Lung microvascular endothelial cell (primary cell): ENCODE measurements around the gene GPR78. TPM values are rescaled to one million over a fixed set of nuclear protein-coding genes. Genes with fewer than 3 reads are reported as not detected.

Source experiments
- DNase-seq, 2 donors: peaks; one replicate each; pipeline versions ENCODE4 v3.0.0 to v3.0.0-alpha.2; 2010; ENCODE audit warnings: low read depth in 2 of 2
- total RNA-seq: library from RNA; depleted of rRNA; stranded (reverse); fragments of >200 nt; gene quantifications from 2 replicates; pipeline ENCODE4 v1.2.1, GENCODE V29; 2014

Gene GPR78, protein sequence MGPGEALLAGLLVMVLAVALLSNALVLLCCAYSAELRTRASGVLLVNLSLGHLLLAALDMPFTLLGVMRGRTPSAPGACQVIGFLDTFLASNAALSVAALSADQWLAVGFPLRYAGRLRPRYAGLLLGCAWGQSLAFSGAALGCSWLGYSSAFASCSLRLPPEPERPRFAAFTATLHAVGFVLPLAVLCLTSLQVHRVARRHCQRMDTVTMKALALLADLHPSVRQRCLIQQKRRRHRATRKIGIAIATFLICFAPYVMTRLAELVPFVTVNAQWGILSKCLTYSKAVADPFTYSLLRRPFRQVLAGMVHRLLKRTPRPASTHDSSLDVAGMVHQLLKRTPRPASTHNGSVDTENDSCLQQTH
- total RNA-seq: not detected in 2 replicates

DNA sequence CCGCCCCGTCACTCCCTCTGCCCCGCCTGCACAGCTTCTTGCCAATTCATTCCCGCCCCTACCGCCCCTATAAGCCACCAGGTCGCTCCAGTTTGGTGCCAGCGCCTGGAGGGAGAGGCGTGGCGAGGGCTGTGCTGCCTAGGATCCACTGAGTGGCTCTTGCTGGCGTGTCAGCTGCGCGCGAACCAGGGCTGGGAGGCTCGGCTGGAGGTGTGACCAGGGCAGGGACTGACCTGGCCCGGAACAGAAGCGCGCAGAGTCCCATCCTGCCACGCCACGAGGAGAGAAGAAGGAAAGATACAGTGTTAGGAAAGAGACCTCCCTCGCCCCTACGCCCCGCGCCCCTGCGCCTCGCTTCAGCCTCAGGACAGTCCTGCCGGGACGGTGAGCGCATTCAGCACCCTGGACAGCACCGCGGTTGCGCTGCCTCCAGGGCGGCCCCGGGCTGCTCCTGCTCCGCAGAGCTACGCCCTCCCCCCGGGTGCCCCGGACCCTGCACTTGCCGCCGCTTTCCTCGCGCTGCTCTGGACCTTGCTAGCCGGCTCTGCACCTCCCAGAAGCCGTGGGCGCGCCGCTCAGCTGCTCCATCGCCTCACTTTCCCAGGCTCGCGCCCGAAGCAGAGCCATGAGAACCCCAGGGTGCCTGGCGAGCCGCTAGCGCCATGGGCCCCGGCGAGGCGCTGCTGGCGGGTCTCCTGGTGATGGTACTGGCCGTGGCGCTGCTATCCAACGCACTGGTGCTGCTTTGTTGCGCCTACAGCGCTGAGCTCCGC lies at the start of gene GPR78:
TSS of gene GPR78 (plus strand) at position 72 of the 773 bp plus-strand sequence. CDS start at position 663, 591 bp downstream.
- peak; percentile 56 to 76 for DNase-seq

DNA sequence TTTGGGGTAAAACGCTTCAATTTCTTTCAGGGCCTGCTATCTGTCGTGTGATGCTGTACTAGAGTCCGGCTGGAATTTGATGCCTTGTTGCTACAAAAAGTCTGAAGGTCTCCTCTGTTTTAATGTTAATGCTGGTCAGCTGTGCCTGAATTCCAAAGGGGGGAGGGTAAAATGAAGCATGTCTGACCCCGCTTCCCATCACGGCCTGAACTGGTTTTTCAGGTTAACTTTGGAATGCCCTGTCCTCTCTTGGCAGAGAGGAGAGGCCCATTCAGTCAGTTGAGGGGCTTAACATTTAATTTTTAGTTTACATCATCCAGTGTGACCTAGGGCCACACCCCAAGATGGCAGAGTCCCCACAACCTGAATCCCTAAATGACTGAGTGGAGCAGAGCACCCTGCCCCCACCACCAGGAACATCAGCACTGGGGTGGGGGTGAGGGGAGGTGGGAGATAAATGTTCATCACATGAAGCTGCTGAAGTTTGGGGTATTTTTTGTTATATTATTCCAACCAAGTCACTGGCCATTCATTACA lies 47.9 kb upstream of the GPR78 start:
- no peak for DNase-seq

DNA sequence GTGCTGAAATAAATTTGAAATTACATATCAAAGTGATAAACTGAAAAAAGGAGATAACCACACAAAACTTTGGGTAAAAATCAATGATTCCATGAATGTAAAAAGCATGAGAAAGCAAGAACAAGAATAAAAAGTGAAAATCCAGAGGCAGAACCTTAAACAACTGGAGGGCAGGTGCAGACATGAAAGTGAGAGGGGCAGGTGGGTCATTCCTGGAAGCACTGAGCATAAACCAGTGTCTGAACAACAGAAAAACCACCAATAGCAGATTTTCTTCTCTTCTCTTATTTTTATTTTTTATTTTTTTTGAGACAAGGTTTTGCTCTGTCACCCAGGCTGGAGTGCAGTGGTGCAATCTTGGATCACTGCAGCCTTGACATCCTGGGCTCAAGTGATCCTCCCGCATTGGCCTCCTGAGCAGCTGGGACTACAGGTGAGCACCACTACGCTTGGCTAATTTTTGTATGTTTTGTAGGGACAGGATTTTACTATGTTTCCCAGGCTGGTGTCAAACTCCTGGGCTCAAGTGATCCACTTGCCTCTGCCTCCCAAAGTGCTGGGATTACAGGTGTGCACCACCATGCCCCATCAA lies 46.8 kb upstream of the GPR78 start:
- no peak for DNase-seq

DNA sequence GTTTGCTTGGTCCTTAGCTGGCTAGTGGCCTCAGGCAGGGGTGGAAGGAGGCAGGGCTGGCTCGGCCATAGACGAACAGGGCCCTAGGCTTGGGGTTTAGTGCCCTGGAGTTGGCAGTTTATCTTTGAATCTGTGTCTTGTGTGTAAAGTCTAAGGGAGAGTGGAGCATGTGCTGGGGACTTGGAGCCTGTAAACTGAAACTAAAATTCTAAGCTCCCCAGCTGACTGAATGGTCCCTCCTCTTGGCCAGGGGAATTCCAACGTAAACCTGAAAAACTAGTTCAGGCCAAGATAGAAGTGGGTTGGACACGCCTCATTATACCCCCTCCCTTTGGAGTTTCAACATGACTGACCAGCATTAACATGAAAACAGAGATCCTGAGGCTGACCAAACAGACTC lies 46.1 kb upstream of the GPR78 start:
- peak; percentile 44 to 52 for DNase-seq

DNA sequence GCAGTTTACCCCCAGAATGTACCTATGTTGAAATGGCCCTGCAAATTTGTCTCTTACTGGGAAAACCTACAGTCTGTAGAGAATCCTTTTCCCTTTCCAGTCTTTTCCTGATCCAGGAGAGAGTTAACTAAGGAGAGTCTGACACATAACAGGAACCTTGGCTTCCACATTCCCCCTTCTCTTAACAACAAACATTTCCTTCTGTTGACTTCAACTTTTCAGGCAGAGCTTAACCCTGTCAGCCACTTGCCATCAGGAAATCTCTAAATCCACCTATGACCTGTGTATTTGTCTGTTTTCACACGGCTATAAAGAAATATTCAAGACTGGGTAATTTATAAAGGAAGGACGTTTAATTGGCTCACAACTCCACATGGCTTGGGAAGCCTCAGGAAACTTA lies 45.6 kb upstream of the GPR78 start:
- peak in 1 of 2 donors; percentile 53 for DNase-seq

DNA sequence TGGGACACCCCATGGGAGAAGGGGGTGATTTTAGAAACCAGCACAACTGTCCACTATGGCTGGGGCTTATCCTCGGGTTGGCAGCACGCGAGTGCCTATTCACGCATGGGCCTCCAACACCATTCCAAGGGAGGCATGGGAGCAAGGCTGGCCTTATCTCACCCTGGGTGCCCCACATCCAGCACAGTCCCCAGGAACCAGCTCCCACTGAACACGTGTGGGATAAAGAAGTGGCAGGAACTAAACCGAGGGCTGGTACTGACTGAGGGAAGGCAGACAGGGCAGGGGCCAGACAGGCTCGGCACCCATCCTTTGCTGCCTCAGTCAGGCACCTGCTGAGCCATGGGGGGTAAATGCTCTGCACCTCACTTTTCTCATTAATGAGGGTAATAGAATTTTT lies 43.7 kb upstream of the GPR78 start:
- no peak for DNase-seq

DNA sequence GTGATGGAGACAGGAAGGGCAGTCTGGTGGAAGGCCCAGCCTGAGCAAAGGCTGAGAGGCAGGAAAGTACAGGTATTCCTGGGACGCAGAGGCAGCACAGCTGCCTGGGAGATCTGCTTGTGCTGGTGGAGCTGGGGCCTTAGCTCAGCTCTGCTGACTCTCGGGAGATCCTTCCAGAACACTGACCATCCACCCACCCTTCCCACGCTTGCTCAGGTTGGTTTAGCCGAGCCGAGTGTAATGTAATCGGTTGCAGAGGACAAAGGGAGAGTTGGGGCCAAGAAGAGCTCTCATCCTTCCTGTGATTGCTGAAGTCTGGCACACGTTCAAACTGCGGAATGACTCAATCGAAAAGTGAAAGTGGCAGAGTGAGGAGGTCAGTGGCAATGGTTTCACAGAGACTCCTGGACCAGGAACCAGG lies 43.1 kb upstream of the GPR78 start:
- DNase-seq: peak; percentile 87 to 97

DNA sequence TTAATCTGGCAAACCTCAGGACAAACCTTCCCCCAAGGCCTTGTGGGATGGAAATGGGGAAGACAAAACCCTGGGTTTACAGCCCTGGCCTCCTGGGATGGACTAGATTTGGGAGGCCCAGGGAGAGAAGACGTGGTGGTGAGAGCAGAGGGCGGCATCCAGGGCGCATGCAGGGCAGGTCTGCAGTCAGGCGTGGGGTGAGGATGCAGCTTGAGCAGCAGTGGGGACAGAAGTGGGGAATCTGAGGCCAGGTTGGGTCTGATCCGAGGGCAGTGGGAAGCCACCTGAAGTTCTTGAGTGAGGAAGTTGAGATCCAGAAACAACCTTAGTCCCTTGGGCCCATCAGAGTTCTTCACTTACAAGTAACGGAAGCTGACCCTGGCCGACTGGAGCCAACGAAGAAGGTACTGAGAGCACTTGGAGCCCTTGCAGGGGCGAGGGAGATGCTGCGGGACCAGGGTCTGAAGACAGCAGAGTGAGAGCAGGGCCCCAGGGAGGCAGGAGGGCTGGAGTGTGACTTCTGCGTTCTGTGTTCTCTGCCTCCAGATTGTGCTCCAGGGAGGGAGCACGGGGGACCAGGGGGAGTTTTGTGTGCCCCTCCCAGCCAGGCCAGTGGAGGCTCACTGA lies 42.0 kb upstream of the GPR78 start:
- no peak for DNase-seq

DNA sequence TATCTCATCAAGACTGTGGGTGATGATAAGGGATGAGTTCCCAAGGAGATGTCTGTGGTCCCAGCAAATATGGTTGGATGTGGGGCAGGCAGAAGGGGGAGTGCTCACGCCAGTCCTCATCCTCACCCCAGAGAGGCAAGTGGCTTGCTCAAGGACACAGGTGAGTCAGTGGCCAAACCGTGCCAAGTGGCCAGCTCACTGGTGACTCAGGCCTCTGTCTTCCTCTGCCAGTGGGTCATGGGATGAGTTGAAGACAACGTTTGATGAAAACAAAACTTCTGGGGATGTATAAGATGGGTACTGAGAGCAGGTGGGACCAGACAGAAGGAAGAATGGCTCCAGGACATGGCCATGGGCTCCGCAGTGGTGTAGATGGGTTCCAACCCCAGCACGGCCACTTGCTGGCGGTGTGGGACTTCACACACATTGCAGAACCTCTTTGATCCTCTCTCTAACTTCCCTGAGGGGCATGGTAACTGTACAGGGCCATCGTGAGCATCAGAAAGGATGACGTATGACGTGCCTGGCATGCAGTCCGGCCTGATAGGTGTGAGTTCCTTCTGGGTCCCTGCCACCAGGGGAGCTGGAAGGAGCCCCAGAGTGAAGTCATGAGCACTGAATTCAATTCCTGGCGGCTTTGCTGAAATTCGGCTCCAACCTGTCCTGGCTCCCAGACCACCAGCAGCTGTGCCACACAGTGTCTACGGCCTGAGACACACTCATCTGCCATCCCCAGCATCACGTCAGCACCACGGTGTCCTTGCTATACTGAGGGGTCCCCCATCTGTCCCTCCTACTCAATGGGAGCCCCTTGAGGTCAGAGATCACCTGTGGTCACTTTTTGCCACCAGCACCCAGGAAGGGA lies 41.3 kb upstream of the GPR78 start:
- peak in 1 of 2 donors; percentile 47 for DNase-seq

DNA sequence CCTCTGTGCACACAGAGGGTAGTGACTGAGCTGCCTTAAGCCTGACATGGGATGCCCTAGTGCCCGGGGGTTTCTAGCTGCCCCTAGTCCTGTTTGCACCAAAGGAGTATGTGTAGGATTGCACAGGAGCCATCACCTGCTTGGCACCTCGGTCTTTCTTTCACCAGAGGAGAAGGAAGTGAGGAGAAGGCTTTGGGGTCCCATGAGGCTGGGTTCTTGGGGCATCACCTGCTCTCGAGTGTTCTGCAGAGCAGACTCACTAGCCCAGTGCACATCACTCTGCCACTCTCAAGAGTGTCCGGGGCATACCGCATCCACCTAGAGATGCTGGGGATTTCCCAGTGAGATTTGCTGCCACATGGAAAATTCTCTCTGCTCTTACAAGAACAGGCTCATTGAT lies 40.5 kb upstream of the GPR78 start:
- no peak for DNase-seq

DNA sequence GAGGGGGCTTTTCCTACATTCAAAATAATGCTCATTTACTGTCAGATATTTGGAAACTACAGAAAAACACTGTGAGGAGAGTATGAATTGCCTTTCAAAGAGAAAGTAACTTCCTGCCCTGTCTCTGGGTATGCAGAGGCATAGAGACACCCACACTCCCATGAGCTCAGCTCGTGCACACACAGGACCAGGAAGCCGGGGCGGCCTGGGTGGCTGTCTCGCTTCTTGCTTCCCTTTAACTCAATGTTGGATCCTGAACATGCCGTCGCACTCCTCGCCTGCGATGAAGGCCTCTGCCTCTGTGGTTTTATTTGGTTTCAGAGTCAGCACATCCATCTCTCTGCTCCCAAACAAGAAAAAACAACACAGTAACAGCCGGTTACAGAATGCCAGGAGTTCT lies 40.1 kb upstream of the GPR78 start:
- no peak for DNase-seq

DNA sequence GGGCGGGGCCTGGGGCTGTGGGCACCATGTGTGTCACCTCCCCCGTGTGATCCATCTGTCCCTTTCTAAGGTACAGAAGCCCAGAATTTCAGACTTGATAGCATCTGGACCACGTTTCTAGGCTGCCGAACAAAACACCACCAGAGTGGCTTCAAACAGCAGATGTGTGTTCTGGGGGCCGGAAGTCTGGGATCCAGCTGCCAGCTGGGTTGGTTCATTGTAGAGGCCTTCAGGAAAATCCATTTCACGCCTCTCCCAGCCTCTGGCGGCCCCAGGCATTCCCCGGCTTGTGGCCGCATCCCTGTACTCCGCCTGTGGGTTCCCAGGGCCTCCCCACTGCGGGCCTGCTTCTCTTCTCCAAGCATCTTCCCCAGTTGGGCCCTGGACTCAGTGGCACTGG lies 39.6 kb upstream of the GPR78 start:
- no peak for DNase-seq

DNA sequence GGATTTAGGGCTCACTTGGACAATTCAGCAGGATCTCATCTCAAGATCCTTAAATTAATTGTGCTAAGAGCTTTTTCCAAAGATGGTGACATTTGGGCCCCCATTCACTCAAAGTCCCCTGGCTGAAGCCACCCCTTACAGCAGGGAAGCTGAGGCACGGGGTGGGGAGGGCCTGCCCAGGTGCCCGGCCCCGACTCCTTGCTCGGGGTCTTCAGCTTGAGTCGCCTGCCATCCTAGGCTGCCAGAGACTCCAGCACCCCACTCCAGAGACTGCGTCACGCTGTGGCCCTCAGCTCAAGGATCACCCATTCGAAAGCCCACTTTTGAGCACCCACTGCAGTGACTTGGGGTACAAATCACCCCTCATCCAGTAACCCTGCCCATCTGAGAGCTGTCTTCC lies 39.2 kb upstream of the GPR78 start:
- DNase-seq: no peak

DNA sequence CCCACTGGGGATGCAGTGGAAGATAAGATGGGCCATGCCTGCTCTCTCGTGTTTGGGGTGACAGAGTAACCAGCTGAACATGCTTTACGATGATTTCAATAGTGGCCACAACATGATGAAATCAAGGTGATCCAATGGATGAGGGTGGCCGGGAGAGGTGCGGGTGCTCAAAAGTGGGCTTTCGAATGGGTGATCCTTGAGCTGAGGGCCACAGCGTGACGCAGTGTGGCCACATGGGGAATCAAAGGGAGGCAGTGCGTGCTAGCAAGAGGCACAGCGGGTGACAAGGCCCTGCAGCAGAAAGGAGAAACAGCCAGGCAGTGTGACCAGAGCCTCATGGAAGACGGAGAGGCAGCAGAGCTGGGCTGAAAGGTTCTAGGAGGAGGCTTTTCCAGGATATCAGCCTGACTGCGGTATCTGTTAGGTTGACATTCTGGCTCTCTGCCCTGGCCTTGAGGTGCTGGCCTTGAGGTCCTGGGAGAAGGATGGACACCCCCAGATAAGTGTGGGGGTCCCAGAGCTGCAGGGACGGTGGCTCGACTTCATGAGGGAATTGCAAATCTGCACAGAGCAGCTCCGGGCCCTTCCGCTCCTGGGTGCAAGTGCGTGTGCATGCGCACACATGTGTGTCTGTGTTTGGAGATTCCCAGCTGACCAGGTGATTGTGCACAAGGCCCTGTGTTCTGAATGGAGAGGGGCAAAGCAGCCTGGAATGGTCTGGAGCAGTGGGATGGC lies 38.0 kb upstream of the GPR78 start:
- DNase-seq: no peak

DNA sequence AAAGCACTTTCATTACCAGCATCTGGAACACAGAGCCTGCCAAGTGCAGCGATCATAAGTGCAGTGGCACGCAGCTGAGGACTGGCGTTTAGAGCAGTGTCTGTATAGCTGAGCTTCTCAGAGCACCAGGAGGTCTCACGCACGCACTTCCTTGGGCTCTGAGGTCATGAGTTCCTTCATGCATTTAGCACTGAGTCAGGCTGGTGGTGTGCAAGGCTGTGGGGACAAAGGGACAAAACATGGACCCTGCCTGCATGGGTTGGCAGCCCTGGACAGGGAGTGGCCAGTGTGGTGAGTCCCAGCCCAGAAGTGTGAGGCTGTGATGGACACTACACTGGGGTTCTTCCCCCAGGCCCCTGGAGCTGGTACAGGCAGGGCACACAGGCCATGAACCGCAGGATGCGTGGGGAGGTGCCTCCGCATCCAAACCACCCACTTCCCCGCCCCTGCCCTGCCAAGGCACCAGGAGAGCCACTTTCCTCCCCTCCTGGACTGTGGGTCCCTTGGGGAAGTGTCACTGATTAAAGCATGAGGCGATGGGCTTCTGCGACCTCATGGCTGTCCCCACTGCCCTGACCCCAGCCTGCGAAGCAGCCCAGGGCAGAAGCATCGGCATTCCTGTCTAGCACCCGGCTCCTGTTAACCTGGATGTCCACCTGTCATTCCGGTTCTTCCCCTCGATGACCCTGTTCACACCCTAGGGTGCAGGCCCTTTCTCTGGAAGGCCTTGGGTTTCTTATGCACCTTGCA lies 37.2 kb upstream of the GPR78 start:
- DNase-seq: no peak

DNA sequence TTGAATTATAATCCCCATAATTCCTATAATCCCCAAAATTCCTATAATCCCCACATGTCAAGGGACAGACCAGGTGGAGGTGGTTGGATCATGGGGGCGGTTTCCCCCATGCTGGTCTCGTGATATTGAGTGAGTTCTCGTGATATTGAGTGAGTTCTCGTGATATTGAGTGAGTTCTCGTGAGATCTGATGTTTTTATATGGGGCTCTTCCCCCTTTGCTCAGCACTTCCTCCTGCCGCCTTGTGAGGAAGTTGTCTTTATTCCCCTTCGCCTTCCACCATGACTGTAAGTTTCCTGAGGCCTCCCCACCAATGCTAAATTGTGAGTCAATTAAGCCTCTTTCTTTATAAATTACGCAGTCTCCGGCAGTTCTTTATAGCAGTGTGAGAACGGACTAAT lies 36.6 kb upstream of the GPR78 start:
- no peak for DNase-seq

DNA sequence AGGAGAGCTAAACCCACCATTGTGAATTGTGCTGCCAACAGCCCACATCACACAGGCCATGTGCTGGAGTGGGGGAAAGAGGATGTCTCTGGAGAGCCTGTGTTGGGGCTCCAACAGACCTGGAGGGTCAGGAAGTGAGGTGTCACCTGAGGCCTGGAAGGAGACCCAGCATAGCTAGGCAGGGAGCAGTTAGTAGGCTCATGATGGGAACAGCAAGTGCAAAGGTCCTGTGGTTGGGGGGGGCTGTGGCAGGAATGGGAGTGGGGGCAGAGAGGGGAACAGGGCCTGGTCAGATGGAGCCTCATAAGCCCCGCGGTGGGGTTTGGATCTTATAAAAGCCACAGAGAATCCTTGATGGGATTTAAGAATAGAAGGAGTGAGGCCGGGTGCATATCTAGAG lies 35.9 kb upstream of the GPR78 start:
- DNase-seq: no peak

DNA sequence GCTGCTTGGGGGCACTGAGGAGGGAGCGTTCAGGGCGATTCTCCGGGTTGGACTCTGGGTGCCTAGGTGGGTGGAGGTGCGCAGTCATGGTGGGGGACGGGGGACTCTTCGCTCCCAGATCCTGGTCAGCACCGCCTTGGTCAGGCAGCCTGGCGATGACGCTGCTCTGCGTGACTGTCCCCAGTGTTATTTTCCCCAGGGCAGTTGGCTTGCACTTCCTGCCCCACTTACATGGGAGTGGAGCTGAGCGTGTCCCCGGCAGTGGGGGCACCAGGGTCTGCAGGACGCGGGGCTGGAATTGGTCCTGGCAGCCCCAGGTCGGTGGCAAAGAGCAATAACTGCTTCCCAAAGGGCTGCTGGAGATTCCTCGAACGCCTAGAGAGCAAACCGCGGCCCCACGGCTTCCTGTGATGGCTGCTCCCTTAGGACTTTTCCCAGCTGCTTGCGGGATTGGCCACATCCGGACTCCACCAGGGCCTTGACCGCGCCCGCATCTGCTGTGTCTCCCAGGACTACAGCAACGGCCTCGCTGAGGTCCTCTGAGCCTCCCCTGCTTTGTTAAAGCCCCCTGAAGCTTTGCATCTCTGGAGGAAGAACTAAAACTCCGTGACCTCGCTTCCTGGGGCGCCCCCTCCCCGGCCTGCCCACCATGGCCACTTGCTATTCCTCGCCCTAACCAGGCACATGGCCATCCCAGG lies 35.3 kb upstream of the GPR78 start:
- peak in 1 of 2 donors; percentile 15 for DNase-seq

DNA sequence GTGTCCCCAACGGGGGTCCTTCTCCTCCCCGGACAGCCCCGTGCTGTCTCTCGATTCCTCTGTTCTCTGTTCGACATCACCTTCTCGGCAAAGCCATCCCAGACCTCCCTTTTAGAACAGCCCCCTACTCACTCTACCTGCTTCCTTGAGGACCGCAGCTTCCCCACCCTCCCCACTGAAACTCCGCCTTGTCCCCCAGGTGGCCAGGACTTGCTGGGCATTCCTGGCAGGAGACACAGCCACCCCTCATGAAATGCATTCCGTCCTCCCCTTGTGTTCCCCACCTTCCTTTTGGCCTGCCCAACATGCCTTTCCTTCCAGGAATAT lies 34.8 kb upstream of the GPR78 start:
- no peak for DNase-seq
